ENCODE data around the gene KIRREL3. TPM values are rescaled to one million over a fixed set of nuclear protein-coding genes. Genes with fewer than 3 reads are reported as not detected.

Gene KIRREL3
- total RNA-seq, 1 donor from 2014 or later = 0.92 TPM

DNA sequence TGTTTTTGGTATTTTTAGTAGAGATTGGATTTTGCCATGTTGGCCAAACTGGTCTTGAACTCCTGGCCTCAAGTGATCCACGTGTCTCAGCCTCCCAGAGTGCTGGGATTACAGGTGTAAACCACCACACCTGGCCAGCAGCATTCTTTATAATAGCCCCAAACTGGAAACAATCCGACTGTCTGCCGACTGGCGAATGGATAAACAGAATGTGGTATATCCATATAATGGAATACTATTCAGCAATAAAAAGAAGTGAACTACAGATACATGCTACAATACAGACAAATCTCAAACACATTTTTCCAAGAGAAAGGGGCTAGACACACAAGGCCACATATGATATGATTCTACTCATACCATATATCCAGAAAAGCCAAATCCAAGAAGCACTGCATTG is 493.8 kb downstream of the KIRREL3 start:
- no peak for DNase-seq

DNA sequence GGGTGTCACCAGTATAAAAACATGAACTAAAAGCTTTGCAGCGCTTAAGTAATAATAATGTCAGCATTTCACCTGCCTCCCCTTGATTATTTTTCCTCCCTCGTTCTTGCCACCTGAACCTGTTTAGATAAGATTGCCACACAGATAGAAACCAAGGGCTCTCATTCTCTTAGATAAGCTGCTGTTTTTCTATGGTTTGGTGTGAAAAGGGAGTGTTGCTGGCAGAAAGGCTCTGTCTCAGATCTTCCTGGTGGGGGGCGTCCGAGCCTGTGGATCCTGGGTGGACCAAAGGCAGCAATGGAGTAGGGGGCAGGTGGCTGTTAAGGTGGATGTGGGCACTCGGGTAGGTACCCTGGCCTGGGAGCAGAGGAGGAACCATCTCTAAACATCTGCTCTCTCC is 497.6 kb downstream of the KIRREL3 start:
- DNase-seq = no peak

DNA sequence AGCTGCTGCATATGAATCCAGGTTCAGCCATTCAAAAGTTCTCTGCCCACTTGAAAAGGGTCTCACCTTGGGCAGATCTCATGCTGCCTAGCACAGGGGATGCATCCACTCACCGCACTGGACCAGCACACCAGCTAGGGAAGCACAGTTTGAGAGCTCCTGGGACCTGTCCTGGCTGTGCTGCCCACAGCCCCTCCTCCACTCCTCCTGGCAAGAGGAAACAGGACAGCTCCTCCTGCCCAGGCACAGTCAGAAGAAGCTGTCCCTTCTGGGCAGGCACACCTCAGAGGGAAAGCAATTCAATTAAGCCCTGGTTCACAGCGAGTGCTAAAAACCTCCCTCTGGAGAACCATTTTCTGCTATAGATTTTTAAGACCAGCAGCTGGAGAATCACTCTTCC is 498.4 kb downstream of the KIRREL3 start:
- DNase-seq = no peak

DNA sequence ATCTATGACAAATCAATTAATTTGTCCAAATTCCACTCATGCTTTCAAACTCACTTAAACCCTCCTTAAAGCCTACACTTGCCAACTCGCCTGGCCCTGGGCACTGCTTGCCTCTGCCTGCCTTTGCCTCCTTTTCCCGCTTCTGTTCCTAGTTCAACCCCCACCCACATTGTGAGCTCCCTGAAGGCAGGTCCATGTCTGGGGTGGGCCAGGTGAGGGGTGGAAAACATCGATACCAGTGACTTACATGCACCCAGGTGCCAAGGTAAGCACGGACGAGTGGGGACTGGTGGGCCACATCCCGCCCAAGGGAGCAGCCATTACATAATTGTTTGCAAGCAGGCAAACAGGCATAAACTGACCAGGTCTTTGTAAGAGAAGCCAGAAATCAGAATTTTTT is 498.9 kb downstream of the KIRREL3 start:
- no peak for DNase-seq

DNA sequence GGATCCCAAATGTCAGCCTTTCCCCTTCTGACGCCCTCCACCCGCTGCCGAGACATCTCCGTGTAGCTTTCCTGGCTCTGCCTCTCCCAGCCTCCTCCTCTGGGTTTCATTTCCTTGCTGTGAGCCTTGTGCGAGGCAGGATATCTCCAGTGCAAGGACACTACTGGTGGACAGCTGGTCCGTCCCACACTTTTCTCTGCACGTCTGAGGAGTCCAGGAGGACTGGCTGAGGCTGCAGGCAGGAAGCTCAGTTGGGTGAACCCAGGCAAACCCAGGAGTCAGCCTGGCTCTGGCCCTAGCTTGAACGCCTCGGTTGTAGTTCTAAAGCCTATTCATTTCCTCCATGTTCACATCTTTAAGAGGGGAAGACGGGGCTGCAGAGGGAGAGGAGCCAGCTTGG is 499.6 kb downstream of the KIRREL3 start:
- peak; percentile 46 for DNase-seq

DNA sequence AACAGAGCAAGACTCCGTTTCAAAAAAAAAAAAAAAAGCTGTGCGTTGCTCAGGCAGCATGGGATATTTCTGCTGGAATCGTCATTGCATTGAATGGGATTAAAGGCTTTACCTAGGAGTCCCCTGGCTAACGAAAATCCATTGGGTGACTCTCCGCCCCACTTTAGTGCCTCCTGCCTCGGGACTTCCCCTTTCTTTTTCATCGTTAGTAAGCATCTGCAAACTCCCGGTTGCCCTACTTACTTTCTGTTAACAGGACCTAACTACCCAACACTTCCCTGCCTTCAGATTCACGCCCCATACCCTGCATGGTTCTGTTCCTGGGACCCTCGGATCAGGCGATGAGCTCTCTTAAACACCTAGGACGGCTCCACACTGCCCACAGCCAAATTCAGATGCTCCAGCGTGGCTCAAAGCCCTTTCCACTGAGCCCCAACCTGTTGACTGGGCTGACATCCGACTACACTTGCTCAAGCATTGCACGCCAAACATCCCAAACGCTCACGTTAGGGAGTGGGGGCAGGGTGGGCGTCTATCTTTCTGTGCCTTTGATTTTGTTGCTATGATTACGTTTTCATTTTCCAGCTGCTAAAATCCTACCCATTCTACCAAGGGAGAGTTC is 501.3 kb downstream of the KIRREL3 start:
- no peak for DNase-seq

DNA sequence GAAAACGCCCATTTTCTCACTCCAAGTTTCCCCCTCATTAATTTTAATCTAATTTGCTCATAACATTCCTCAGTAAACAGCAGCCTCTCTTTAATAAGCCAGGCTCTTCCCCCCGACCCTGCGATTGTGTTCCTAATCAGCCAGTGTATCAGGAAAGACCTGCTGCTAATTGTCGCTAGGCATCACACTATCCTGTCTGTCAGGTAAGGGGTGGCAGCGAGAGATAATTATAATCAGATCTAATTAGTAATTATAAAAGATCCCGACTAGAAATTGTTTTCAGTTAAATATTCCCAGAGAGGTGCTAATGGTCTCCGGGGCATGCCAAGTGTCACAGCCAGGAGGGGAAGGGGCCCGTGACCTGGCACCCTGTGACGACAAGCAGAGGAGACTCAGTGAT is 502.3 kb downstream of the KIRREL3 start:
- DNase-seq = no peak

DNA sequence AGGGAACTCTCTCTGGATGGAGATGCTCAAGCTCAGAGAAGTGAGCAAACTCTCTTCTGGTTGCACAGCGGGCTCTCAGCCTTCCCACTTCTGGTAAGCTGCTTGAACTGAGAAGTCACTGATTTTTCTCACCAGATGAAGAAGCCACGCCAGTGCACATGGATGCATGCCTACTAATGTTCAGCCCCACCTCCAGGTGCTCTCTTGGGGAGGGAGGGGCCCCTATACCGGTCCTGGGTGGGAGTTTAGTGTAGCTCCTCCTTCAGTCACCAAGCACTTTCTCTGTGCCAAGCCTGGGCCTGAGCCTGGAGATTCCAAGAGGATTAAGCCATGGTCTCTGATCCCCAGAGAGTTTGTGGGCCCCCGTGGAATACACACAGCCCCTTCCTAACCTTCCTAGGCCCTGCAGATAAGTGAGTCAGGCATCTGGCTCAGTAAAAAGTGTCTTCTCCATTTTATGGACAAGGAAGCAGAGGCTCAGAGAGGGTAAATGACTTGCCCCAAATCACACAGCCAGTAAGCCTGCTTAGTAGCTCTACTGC is 502.9 kb downstream of the KIRREL3 start:
- no peak for DNase-seq

DNA sequence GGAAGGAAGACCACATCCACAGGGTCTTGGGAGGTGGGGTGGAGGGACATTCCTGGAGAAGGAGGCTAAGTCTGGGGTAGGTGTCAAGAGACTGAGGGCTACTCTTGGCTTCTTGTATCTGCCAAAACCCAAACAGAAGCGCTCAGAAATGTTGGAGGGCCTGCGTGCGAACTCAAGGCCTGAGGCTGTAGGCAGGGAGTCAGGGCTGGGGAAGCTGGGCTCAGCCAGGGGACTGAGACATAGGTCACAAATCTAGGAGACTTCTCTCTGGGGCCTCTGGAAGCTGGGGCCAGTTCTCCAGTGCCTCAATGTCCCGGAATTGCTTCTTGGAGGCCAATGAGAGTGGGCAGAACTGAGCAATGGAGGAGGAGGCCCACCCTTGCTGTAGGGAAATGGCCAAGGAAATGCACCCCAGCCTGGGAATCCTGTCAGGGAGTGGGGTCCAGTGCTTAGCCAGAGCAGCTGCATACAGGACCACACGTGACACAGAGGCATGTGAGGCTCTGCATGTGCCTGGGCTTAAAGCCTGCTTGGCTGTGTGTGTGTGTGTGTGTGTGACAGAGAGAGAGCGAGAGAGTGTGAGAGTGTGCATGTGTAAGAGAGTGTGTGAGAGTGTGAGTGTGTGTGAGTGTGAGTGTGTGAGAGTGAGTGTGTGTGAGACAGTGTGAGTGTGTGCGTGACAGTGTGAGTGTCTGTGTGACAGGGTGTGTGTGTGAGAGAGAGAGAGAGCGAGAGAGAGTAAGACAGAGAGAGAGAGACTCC is 503.8 kb downstream of the KIRREL3 start:
- peak; percentile 73 for DNase-seq

DNA sequence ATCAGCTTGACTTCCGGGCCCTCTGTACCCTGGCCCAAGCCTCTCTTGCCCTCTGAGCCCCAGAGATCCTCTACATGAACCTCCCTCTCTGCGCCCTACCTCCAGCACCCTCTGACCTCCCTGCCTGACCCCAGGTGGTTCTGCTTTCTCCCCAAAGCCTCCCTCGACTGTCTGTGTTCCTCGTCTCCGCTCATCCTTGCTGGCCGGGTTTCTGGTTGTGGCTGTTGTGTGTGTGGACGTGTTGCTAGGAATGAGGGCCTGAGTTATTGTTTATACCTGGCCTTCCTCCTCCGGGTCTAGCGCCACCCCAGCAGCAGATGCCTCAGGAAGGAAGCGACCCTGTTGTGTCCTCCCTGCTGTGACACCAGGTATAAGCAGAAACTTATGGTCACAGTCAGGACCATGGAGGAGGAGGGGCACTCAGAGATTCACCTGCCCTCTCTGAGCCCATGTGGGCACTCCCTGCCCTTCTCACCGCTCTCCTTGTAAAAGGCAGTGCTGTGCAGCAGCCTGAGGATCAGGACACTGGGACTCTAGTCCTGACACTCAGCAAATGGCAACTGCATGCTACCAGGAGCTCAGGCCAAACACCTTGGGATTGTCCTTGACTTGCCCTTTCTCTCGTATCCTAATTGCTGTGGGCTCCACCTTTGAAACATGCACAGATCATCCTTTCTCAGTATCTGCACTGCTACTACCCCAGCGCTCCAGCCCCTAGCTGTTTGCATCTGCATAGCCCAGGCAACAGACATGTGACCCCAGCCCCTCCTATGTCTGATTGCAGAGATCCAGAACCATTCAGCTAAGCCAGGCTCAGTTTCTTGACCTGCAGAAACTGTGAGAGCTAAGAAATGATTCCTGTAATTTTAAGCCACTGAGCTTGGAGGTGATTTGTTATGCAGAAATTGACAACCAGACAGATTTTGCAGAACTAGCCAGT is 505.0 kb downstream of the KIRREL3 start:
- DNase-seq = no peak

DNA sequence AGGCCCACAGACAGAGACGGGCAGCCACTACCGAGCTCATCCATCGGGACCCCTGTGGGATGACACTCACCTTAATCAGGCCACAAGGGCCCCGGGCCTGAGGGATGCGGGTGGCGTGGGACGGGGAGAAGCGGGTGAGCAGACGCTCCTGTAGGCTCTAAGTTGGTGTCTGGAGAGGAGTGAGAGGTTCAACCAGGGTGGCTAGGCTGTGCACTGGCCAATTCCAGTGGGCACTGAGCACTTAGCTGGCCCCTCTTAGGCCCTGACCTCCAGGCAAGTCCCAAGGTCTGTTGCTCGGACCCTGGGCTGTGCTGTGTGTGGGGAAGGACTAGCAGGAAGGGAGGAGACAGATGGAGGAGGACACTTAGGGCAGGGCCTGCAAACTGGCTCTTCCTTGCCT is 505.7 kb downstream of the KIRREL3 start:
- DNase-seq = no peak

DNA sequence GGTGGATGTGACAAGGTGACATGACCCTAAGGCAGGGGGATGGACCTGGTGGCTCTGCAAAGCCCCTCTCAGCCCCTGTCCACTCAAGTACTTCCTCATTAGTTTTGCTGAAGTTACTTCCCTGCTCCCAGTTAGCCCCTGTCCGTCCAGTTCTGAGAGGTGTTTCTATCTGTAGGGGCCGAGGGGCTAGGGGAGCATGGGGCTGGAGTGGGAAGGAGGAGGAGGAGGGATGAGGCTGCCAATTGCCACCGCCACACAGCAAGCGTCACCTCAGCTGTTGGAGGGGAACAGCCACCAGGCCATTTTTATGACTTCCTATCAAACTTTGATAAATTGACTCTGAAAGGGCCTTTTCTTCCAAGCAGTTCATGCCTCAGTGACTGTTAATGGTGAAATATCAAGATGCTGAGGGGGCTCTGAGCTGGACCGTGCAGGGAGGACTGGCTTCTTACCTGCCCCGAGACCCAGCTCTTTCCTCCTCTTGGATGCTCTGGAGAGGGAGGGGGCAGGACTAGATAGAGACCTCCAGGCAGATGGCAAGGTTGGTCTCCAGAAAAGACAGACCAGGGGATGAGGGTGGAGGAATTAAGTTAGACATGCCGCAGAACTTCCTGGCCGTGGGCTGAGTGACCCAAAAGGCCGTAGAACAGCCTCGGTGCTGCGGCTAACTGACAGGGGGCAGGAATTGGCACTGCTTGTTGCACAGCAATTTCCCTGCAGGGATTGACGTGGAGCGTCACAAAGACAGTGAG is 508.1 kb downstream of the KIRREL3 start:
- DNase-seq = no peak

DNA sequence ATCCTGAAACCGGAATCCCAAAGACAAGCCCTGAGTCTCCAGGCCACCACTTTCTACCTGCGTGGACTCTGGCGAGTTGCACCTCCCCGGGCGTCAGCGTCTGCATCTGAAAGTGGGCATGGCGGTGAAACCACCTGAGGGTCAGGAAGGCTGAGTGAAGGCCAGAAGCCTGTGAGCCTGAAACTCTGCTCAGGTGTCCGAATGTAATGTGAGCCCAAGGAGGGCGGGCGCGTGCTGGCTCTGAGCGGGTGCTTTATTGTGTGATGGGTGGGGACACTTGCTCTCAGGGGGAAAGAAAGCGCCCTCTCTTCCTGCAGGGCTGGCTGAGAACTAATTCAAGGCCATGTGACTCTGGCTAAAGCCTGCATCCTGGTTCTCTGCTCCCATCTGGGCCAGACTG is 509.5 kb downstream of the KIRREL3 start:
- DNase-seq = no peak

DNA sequence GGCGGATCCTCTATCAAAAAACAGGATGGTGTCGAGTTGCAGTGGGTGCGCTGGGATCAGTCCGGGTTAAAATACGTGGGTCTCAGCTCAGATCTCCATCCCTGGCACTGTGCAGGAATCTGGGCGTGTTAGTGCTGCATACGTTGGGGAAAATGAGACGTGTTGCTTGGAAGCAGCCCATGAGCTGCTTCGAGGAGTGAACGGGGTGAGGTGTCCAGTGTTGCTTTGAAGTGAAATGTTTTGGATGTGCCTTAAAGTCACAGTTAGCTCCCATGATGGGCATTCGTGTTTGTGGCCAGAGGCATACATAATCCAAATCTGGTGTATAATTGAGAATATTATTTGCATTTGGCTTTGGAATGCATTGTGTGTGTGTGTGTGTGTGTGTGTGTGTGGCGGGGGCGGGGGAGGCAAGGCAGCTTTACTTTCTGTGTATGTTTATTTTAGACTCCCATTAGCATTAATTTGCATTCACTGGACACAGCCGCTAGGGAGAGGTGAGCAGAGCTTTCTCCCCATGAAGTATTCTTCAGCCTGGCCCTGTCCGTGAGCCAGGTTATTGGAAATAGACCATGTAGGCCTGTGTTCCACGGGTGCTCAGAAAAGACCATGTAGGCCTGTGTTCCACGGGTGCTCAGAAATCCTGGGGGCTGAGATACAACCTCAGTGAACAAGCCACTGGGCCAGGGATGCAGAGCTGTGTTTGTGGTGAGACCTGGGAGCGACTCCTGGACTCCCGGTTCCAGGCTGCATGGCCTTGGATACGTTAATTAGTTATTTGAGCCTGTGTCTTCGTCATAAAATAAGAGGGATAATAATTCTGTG is 510.5 kb downstream of the KIRREL3 start:
- peak; percentile 36 for DNase-seq

DNA sequence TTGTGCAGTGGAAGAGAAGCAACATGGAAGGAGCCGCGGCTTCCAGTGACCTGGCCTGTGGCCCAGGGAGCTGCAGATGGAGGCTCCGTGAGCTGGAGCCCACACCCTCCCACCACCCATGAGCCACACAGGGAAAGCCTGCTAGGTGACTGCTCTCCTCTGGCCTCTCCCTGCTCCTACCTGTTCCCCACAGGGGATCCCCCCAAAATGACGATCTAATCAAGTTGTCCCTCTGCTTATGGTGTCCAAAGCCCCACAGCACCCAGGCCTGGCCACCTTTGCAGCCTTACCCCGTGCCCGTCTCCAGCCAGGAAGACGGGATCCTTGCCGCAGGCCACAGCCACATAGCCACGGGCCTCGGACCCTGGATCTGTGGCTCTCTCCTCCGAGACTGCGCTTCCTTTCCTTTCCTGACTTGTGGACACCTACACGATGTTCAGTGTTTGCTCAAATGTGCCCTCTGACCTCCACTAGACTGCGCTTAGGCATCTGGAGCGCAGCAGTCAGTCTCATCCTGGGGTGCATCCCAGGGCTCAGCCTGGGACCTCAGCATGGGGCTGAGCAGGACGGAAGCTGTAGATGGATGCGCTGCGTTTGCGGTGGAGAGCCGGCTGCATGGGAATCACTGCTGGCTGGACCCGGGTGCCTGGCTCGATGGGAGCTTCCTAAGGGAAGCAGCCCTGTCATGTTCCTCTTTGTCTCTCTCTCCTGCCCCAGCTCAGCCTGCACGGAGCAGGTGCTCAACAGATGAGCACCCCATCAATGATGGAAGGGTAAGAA is 511.8 kb downstream of the KIRREL3 start:
- DNase-seq = no peak

DNA sequence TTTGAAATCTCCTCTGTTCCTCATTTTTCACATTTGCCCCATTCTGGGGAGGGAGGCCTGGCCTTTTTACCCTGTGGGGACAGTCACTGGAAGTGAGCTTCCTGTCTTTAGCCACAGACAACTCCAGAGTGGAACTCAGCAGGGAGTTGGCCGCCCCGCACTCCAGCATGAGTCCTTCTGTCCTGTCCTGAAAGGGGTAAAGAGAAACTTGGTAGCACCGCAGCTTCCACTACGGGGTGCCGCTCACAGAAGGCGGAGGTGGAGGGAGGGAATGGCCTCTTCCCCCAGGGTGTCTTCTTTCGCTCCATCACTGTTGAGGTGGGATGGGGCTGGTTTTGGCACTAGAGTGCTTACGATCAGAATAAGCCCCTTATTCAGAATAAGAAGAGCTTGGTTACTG is 512.9 kb downstream of the KIRREL3 start:
- DNase-seq = no peak

DNA sequence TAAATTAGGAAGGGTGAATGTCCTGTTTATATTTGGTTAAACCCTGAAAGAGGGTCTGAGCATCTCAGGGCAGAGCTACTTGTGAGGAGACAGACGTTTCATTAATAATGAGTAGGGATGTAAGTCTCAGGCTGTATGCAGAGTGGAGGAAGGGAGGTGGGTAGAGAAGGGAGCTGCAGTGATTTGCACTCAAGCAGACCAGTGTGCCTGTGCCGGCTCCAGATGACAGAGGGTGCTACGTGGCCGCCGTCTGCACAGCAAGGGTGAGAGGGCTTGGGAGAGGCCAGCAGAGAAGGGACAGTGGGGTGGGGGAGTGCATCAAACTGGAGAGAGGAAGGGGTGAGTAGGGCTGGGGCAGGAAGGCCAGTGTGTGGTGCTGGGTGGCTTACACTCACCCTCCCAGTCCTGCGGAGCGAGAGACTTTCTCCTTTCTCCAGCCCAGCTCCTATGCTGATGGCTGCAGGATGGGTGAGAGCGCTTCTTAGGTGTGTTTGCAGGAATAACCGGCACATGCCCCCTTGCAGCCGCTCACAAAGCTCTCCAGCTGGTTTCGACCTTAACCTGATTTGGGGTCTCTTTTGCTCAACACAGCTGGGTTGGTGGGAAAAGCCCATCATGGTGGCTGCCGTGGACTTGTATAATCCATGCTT is 514.5 kb downstream of the KIRREL3 start:
- DNase-seq = no peak

DNA sequence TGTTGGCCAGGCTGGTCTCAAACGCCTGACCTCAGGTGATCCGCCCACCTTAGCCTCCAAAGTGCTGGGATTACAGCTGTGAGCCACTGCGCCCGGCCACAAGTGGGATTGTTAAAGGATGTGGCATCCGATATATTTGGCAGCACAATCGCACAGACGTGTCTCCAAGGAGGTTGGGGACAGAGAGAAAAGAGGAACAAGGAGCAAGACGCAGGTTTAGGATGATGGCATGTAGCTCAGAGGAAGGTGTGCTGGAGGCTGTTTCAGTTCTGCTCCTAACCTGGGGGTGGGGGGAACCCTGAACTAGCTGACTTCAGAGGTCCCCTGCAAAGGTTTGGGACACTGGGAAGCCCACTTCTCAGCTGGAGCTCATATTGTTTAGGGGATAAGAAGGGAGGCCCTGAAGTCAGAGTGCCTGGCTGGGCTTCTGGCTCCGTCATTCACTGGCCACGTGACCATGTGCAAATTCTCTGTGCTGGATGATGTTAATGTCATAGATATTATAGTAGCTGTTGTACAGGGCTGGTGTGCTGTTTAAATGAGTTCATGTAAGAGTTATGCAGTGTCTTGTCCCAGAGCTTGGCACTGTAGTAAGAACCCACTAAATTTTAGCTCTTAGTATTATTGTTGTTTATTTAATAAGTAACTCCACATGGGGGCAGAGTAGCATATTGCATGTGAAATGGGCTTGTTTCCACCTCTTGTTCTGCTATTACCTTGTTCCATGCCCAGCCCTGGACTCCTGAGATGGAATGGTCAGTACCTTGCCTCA is 515.4 kb downstream of the KIRREL3 start:
- peak; percentile 51 for DNase-seq

DNA sequence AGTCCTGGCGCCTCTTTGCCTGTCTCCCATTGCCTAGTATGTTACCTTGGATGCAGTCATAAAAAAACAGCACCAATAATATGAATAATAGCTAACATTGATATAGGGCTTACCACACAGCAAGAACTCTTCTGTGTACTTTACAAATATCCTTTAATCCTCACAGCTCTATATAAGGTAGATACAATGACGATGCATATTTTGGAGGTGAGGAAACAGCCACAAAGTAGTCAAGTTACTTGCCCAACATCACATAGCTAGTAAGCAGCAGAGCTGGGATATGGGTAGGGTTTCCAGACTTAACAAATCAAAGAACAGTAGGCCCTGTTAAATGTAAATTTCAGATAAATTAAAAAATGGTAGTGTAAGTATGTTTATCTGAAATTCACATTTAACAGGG is 516.3 kb downstream of the KIRREL3 start:
- DNase-seq = no peak
